ENCODE data around the gene CILP. TPM values are rescaled to one million over a fixed set of nuclear protein-coding genes. Genes with fewer than 3 reads are reported as not detected.
"Not testable (repeated sequence)": the region's sequence is repeated elsewhere in the genome, so short reads cannot be mapped to it uniquely, and the experiment has no call there.

The CILP gene
- total RNA-seq, 2 experiments from 2014 or later: 0.04 TPM; not detected in 1

- POLR2A ChIA-PET, CTCF ChIA-PET: not testable (repeated sequence)
Observed at GRCh38 chr15:65226901-65227300, 15.6 kb upstream of the CILP start.

- CTCF ChIA-PET: no interaction called here
Observed at GRCh38 chr15:65226221-65226620, 14.9 kb upstream of the CILP start.

GRCh38 chr15:65223996-65224395, 12.7 kb upstream of the CILP start:
- ChIA-PET CTCF (no interaction called here), POLR2A (no interaction called here)

More at GRCh38 chr15:65226221-65226620, 14.9 kb upstream of the CILP start:
- POLR2A ChIA-PET: no interaction called here

GRCh38 chr15:65222891-65223290, 11.6 kb upstream of the CILP start:
- ChIA-PET POLR2A (no interaction called here), CTCF (no interaction called here)

- ChIA-PET CTCF (no interaction called here), POLR2A (no interaction called here)
Observed at GRCh38 chr15:65221697-65222096, 10.4 kb upstream of the CILP start.

- POLR2A ChIA-PET: no interaction called here
- CTCF ChIA-PET: no interaction called here
Observed at GRCh38 chr15:65219137-65219536, 7.9 kb upstream of the CILP start.

- POLR2A ChIA-PET: interaction anchor here (0.6 kb wide), 2 partner anchors 19 to 87 kb away, joined by 3 read pairs; no protein-coding TSS in a partner anchor
- CTCF ChIA-PET: no interaction called here
Observed at GRCh38 chr15:65217526-65218482, 6.5 kb upstream of the CILP start.

- ChIA-PET POLR2A (no interaction called here), CTCF (no interaction called here)
Observed at GRCh38 chr15:65215496-65215895, 4.2 kb upstream of the CILP start.

GRCh38 chr15:65214010-65214409, 2.7 kb upstream of the CILP start:
- ChIA-PET POLR2A (no interaction called here), CTCF (interaction anchor here (1.6 kb wide), 1 partner anchor 73 kb away, joined by 3 read pairs; the partner anchor contains the start of gene PARP16)

- ChIA-PET POLR2A (no interaction called here), CTCF (interaction anchor here (0.7 kb wide), 1 partner anchor 1087 kb away, joined by 3 read pairs; no protein-coding TSS in a partner anchor)
Observed at GRCh38 chr15:65213241-65213640, 2.0 kb upstream of the CILP start.

GRCh38 chr15:65212097-65212496, 824 bp upstream of the CILP start:
- POLR2A ChIA-PET: no interaction called here
- CTCF ChIA-PET: interaction anchor here (0.7 to 0.9 kb wide), 3 partner anchors 15 to 88 kb away, joined by 3 read pairs; no protein-coding TSS in a partner anchor

- ChIA-PET POLR2A (interaction anchor here (0.6 kb wide), 1 partner anchor 94 kb away, joined by 4 read pairs; no protein-coding TSS in a partner anchor), CTCF (interaction anchor here (0.7 to 0.9 kb wide), 3 partner anchors 14 to 88 kb away, joined by 3 read pairs; no protein-coding TSS in a partner anchor)
Observed at GRCh38 chr15:65211482-65211982, 259 bp upstream of the CILP start.

- POLR2A ChIA-PET: no interaction called here
- CTCF ChIA-PET: no interaction called here
Observed at GRCh38 chr15:65209701-65210643, 1.3 kb downstream of the CILP start.

GRCh38 chr15:65208647-65209046, 2.6 kb downstream of the CILP start:
- CTCF ChIA-PET: interaction anchor here (1.0 to 1.3 kb wide), 3 partner anchors 21 to 89 kb away, joined by 3 to 4 read pairs (median 3); partner anchors contain the start of gene PARP16

GRCh38 chr15:65207280-65207840, 3.9 kb downstream of the CILP start:
- CTCF ChIA-PET: interaction anchor here (1.0 kb wide), 1 partner anchor 90 kb away, joined by 3 read pairs; no protein-coding TSS in a partner anchor
- POLR2A ChIA-PET: no interaction called here

More at GRCh38 chr15:65208647-65209046, 2.6 kb downstream of the CILP start:
- POLR2A ChIA-PET: interaction anchor here (0.6 kb wide), 1 partner anchor 14 kb away, joined by 4 read pairs; no protein-coding TSS in a partner anchor

GRCh38 chr15:65206750-65207149, 4.5 kb downstream of the CILP start:
- CTCF ChIA-PET: no interaction called here
- POLR2A ChIA-PET: no interaction called here

GRCh38 chr15:65204931-65205660, 6.2 kb downstream of the CILP start:
- CTCF ChIA-PET: no interaction called here
- POLR2A ChIA-PET: no interaction called here

GRCh38 chr15:65204236-65204930, 6.9 kb downstream of the CILP start:
- POLR2A ChIA-PET: no interaction called here
- CTCF ChIA-PET: no interaction called here
